GM18907 (cell line): Measurements from ENCODE around the gene CHMP6.

Source experiments
- ATAC-seq: cut with Tn5 transposase; IDR thresholded peaks from one replicate; pipeline ENCODE4 v1.9.1; 2021; ENCODE audit warnings: mild to moderate bottlenecking, moderate library complexity; ENCODE audit not compliant: unreplicated experiment

Gene CHMP6

GRCh38 chr17:80956321-80957190, 35.1 kb upstream of the CHMP6 start:
- no peak for ATAC-seq

GRCh38 chr17:80957461-80957941, 34.1 kb upstream of the CHMP6 start:
- ATAC-seq = no peak

DNA sequence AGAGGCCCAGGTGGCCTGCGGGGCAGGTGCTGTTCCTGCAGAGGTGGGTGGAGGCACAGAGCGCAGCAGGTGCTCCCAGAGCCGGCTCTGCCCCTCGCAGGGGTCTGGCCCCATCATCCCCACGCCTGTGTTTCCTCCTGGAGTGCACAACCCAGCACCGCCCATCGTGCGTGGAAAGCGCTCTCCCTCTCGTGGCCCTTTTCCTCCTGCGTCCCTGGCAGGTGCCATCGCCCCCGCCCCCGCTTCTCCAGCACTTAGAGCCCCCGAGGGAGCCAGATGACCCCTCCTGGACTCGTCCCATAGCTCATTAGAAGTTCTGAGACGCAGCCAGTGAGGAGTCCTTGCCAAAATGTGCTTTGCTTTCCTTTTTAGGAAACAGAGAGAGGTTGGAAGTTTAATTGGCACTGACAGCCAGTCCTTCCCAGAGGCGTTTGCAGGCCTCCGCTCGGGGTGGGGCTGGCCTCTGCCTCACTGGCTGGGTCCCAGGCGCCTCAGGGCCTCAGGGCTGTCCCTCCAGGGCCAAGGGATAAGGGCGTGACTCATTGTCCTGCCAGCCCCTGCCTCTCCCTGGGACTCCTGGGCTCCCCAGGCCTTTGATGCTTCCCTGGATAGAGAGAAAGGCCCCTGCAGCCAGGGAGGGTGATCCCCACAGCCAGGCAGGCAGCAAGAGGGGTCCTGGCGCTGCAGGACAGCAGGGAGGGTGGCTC, 32.2 kb upstream of the CHMP6 start:
- ATAC-seq = no peak

DNA sequence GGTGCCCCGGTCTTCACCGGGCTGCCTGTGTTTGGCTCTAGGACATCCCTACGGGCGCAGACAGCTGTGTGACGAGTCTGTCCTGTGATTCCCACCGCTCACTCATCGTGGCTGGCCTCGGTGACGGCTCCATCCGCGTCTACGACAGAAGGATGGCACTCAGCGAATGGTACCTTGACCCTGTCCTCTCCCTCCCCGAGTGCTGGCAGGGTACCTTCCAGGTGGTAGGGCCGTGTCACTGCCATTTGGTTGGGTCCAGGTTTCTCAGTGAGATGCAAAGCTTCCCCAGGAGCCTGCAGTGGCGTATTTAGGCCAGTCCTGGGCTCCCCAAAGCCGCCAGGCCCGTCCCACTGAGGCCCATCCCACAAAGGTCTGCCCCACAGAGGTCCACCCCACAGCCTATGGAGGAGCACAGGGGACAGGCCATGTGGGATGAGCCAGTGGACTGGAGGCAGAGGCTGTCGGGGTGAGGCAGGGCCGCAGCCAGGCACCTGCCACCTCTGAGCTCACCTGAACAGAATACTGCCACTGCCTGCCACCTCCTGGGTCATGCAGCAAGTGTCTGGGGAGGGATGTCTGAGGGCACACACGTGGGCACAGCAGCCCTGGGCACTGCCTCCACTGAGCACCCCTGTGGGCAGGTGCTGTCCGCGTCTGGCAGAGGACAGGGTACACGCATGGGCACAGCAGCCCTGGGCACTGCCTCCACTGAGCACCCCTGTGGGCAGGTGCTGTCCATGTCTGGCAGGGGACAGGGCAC, 31.4 kb upstream of the CHMP6 start:
- no peak for ATAC-seq

DNA sequence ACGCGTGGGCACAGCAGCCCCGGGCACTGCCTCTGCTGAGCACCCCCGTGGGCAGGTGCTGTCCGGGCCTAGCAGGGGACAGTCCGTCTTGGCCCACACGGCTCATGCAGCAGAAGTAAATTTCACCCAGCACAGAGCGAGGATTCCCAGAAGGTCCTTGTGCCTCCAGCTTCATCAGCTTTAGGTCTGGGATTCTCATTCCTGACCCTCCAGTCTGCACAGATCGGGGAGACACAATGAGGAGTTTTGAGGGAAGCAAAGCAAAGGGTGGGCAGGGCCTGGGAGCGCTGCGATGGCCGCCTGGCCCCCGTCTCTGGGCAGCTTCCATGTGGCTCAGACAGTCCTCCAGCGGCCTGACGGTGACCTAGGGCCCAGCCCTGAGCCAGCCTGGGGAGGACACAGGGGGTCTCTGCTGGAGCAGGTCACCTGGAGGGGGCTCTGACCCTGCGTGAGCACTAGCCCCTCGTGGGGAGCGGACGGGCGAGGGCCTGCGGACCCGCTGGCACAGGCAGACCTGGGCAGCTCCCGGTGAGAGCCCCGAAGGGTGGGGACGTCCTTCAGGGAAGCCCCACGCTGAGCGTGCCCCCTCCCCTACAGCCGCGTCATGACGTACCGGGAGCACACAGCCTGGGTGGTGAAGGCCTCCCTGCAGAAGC, 30.7 kb upstream of the CHMP6 start:
- ATAC-seq = no peak

GRCh38 chr17:80961541-80962330, 29.9 kb upstream of the CHMP6 start:
- ATAC-seq = no peak

DNA sequence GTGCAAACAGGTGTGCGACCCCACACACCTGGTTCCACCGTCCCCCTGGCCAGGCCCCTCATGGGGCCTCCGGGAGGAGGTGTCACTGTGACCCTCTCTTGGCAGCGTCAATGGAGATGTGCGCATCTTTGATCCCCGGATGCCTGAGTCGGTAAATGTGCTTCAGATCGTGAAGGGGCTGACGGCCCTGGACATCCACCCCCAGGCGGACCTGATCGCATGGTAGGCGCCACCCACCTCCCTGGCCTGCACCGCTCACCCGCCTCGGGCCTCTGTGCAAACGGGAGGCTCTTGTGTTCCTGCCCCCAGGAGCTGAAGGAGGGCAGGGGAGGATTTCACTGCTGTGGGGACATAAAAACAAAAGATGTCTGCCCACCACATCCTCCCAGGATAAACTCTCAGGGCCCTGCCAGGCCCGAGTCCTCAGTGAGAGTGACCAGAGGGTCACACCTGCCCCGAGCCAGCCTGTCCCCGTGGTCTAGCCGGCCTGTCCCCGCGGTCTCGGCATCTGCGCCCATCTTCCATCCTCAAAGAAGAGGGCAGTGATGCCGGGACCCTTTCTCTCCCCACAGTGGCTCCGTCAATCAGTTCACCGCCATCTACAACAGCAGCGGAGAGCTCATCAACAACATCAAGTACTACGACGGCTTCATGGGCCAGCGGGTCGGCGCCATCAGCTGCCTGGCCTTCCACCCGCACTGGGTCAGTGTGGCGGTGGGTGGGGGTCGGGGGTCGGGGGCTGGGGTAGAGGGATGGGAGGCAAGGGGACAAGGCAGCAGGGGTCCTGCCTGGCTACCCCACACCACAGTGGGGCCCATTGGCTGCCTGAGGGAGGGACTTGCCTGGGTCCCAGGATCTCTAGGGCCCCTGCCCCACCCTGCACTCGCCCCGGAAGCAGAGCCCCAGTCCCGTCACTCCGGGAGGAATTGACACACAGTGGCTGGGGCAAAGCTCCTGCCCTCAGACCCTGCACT, 29.0 kb upstream of the CHMP6 start:
- ATAC-seq = no peak

DNA sequence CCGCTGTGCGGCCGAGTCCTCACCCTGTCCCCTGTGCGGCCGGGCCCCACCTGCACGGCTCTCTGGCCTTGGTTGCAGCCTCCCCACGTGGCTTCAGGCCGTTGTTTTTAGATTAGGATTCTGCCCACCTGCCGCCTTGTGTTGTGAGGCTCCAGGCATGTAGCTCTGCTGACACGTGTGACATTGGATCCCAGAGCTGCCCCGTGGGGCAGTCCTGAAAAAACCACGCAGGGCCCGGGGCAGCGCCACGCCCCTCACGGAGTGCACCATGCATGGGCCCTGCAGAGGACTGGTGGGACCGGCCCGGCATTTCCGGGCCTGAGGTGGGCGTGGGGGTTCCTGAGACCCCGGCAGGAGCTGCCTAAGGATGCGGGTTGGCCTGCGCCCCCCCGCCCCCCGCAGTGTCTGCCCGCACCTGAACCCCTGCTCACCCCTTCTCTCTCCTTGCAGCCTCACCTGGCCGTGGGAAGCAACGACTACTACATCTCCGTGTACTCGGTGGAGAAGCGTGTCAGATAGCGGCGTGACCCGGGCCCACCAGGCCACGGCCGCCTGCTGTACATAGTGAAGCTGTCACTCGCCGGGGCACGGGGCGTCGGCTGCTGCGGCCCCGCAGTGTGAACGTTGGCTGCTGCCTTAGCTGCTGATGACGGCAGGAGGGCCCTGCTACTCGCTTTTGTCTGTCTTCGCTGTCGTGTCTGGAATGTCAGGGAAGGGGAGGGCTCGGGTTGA, 27.7 kb upstream of the CHMP6 start:
- no peak for ATAC-seq

DNA sequence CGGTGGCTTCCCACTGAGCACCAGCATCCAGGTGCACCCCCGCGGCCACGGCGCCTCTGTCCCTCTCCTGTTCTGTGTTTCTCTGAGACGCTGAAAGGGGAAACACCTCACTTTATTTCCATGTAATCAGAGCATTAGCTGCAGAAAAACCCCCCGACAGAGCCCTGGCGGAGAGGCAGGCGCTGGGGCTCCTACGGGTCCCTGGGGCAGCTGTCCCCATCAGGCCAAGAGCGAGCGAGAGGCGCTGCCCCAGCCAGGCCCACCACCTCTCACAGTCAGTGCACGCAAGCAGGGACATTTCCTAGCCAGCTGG, 27.1 kb upstream of the CHMP6 start:
- no peak for ATAC-seq

GRCh38 chr17:80964859-80965580, 26.6 kb upstream of the CHMP6 start:
- no peak for ATAC-seq

DNA sequence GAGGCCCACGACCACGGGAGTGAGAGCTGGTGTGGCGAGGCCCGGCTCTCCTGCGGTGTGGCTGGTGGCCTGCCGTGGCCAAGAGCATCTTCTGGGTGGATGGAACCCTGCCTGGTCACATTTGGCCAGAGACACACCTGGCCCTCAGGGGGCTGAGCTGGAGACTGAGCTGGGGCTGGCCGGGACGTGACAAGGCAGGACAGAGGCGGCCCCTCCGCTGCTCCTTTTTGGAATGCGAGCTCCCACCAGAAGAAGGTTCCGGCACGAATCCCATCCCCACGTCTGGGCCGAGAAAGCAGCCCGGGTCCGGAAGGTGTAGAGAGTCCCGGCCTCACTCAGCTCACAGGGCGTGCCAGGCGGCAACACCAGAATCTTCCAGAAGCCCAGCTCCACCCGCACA, 26.0 kb upstream of the CHMP6 start:
- ATAC-seq = no peak

DNA sequence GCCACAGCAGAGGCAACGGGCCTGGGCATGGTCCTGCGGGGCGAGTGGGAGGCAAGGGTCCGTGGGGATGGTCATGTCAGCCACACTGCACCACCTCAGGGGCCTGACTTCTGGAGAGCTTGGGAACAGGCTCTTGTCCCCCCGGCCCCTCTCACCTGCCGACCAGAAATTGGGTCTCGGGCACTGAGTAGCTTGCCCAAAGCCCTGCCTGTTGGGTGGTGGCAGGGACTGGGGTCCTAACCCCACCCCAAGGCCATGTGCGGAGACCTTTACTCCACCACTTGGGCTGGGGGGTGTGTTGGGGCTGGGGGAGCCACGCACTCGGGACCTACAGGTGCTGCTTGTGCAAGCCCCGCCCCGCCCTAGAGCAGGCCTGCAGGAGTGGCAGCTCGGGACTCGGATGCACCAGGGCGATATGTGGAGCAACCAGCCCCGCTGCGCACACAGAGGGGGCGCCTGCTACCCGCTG, 24.2 kb upstream of the CHMP6 start:
- no peak for ATAC-seq

- no peak for ATAC-seq
Observed at GRCh38 chr17:80968602-80969029, 23.0 kb upstream of the CHMP6 start.

DNA sequence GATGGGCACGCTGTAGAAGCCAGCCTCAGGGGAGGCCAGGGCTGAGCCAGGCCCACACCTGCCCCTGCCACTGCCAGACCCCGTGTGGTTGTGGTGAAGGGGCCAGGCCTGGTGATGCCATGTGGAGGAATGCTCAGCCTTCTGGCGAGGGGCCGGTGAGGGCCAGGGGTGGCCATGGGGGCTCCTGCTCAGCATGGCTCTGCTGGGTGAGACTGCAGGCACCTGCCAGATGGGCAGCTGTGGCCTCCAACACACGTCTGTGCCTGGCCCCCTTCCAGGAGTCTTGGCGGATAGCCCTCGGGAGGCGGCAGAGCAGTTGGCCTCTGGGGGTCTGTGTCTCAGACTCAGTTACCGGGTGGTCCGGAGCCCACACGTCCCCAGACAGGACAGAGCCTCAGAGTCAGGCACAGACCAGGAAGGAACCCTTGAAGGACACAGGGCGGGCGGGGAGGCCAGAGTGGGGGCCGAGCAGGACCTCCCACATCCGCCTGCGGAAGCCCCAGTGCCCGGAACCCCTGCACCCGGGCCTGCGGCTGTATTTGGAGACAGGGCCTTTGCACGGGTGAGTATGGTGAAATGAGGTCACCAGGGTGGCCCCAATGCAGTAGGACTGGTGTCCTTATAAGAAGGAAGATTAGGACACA, 22.5 kb upstream of the CHMP6 start:
- no peak for ATAC-seq

- no peak for ATAC-seq
Observed at GRCh38 chr17:80969674-80970043, 22.0 kb upstream of the CHMP6 start.

DNA sequence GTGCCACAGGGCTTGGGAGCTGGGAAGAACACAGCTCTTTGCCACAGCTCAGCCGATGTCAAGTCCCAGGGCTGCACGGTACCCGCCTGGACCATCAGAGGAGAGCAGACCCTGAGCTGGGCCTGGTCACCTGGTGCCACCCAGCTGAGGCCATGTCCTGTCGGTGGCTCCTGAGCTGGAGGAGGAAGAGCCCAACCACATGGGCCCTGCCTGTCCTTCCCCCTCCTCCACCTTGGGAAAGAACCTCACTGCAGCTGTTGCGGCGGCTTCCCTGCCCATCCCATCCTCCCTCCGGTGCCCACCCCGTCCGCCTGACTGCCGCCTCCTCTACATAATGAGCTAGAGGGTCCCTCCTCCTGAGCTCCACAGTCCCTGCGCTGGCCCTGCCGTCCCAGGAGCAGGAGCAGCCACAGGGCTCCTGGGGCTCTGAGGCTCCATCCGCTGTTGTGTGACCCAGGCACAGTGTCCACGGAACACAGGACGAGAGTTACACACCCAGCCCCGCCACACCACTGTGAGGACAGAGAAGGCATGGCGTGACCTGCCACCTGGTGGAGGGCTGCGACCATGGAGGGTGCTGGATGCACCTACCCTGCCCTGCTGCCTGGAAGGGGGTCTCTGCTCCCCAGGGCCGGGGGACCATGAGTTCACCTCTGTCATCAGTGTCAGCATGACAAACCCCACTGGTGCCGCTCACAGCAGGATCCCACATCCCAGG, 21.4 kb upstream of the CHMP6 start:
- no peak for ATAC-seq
